HEK293T (cell line): ENCODE measurements around the gene CTNNA3.
A peak's percentile ranks its signal among the peaks of the same experiment; 100 is the strongest.
"Not testable (repeated sequence)": the region's sequence is repeated elsewhere in the genome, so short reads cannot be mapped to it uniquely, and the experiment has no call there.

ENCODE experiments used
- CTCF ChIA-PET: fragments of 350-600 bp; formaldehyde crosslinking; extraction: SDS; loops from one replicate; lab custom pipeline; 2021; ENCODE audit warnings: antibody characterized with exemption, inconsistent platforms; lab: Yijun Ruan, JAX
- POLR2A ChIA-PET: fragments of 350-600 bp; formaldehyde crosslinking; extraction: SDS; loops from one replicate; lab custom pipeline; 2020; ENCODE audit warnings: antibody characterized with exemption, inconsistent platforms; lab: Yijun Ruan, JAX
- DNase-seq: peaks from one replicate; pipeline ENCODE4 v3.0.0; 2012; ENCODE audit warnings: mixed read lengths; ENCODE audit errors: extremely low spot score
- ARNT ChIP-seq: fragments of 450-650 bp; IDR thresholded peaks from 2 replicates; pipeline ENCODE4 v1.6.1; 2017; ENCODE audit warnings: mild to moderate bottlenecking
- BHLHE40 ChIP-seq: fragments of 450-650 bp; IDR thresholded peaks from 2 replicates; pipeline ENCODE4 v1.6.1; 2016; ENCODE audit warnings: mild to moderate bottlenecking, moderate library complexity, borderline replicate concordance
- CTBP1 ChIP-seq: fragments of 450-650 bp; IDR thresholded peaks from 2 replicates; pipeline ENCODE4 v1.6.1; 2016; ENCODE audit warnings: borderline replicate concordance
- ELF4 ChIP-seq: fragments of 450-650 bp; IDR thresholded peaks from 2 replicates; pipeline ENCODE4 v1.6.1; 2017; ENCODE audit warnings: antibody characterized with exemption
- FOXA1 ChIP-seq: fragments of 450-650 bp; IDR thresholded peaks from 2 replicates; pipeline ENCODE4 v1.6.1; 2016; ENCODE audit warnings: mild to moderate bottlenecking
- FOXK2 ChIP-seq: fragments of 450-650 bp; IDR thresholded peaks from 2 replicates; pipeline ENCODE4 v1.6.1; 2016; ENCODE audit warnings: mild to moderate bottlenecking
- FOXM1 ChIP-seq: fragments of 450-650 bp; IDR thresholded peaks from 2 replicates; pipeline ENCODE4 v1.6.1; 2017; ENCODE audit warnings: mild to moderate bottlenecking, borderline replicate concordance
- HDGF ChIP-seq: fragments of 450-650 bp; IDR thresholded peaks from 2 replicates; pipeline ENCODE4 v1.6.1; 2017; ENCODE audit warnings: antibody characterized with exemption, borderline replicate concordance
- L3MBTL2 ChIP-seq: fragments of 450-650 bp; conservative IDR thresholded peaks from 2 replicates; pipeline ENCODE4 v1.6.1; 2016; ENCODE audit warnings: mild to moderate bottlenecking
- LEF1 ChIP-seq: fragments of 450-650 bp; IDR thresholded peaks from 2 replicates; pipeline ENCODE4 v1.6.1; 2017; ENCODE audit warnings: mild to moderate bottlenecking, borderline replicate concordance
- NFRKB ChIP-seq: fragments of 450-650 bp; IDR thresholded peaks from 2 replicates; pipeline ENCODE4 v1.6.1; 2016; ENCODE audit warnings: mild to moderate bottlenecking, moderate library complexity
- SP1 ChIP-seq: fragments of 450-650 bp; IDR thresholded peaks from 2 replicates; pipeline ENCODE4 v1.6.1; 2017
- SUZ12 ChIP-seq: fragments of 450-650 bp; IDR thresholded peaks from 2 replicates; pipeline ENCODE4 v1.6.1; 2016; ENCODE audit warnings: mild to moderate bottlenecking
- TARDBP ChIP-seq: fragments of 450-650 bp; IDR thresholded peaks from 2 replicates; pipeline ENCODE4 v1.6.1; 2016
- ZNF384 ChIP-seq: fragments of 450-650 bp; IDR thresholded peaks from 2 replicates; pipeline ENCODE4 v1.6.1; 2016
- TF ChIP-seq, protein P1 (sequence below): fragments of 450-650 bp; IDR thresholded peaks from 2 replicates; pipeline ENCODE4 v1.6.1; 2016

Gene CTNNA3

DNA sequence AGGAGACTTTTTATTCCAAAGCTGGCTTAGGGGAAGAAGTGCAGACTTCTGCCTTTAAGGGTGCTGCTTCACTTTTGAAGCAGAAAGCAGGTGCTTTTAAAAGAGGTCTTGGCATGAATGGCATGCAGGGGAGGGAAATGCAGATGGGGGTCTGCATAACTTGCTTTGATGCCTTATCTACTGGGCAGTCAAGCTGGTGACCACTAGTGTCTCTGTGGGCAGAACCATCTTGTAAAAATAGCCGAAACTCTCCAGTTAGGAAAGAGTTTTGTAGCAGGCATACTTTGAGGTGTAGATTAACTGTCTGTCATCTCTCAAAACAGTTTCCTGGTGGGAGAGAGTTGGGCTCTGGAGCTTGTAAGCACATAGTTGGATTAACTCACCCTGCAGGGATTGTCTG lies 9.9 kb upstream of the CTNNA3 start:
- TF ChIP-seq ARNT = no peak
- POLR2A ChIA-PET = no interaction called here
- CTCF ChIA-PET = interaction anchor here (0.6 kb wide), 1 partner anchor 32 kb away, joined by 3 read pairs; no protein-coding TSS in a partner anchor
- no peak for DNase-seq

- CTCF ChIA-PET, POLR2A ChIA-PET, DNase-seq: not testable (repeated sequence)
These were observed 3.7 kb upstream of the CTNNA3 start for GRCh38 chr10:67699613-67700270.

DNA sequence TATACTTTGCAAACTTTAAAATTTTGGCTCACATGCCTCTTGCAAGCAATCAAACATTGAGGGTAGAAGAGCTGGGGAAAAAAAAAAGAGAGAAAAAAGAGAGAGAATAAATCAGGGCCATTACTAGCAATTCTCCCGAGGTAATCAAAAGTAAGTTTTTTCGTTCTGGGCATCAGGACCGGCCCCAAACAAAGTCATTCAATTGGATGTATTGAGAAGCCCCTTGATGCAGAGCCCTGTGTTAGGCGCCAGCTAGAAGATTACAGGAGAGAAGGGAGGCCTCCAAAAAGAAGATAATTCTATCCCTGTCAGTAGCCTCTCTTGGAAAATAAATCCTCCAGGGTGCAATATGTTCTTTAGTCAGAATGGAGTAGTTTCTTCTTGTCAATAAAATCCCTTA lies 2.2 kb upstream of the CTNNA3 start:
- POLR2A ChIA-PET = interaction anchor here (0.9 to 1.0 kb wide), 2 partner anchors 65 to 81 kb away, joined by 3 to 4 read pairs; no protein-coding TSS in a partner anchor
- DNase-seq = no peak
- CTCF ChIA-PET = interaction anchor here (0.6 to 2.9 kb wide), 4 partner anchors 21 to 90 kb away, joined by 3 to 20 read pairs (median 5); no protein-coding TSS in a partner anchor
- TF ChIP-seq FOXA1 = no peak
- TF ChIP-seq, protein P1, sequence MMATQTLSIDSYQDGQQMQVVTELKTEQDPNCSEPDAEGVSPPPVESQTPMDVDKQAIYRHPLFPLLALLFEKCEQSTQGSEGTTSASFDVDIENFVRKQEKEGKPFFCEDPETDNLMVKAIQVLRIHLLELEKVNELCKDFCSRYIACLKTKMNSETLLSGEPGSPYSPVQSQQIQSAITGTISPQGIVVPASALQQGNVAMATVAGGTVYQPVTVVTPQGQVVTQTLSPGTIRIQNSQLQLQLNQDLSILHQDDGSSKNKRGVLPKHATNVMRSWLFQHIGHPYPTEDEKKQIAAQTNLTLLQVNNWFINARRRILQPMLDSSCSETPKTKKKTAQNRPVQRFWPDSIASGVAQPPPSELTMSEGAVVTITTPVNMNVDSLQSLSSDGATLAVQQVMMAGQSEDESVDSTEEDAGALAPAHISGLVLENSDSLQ = no peak
- TF ChIP-seq ELF4 = no peak
- TF ChIP-seq L3MBTL2 = no peak
- no peak for TF ChIP-seq ZNF384
- no peak for TF ChIP-seq SP1
- TF ChIP-seq LEF1 = no peak
- no peak for TF ChIP-seq HDGF
- no peak for TF ChIP-seq BHLHE40
- TF ChIP-seq FOXM1 = no peak
- no peak for TF ChIP-seq TARDBP
- no peak for TF ChIP-seq ARNT
- TF ChIP-seq NFRKB = no peak
- no peak for TF ChIP-seq SUZ12
- no peak for TF ChIP-seq CTBP1
- no peak for TF ChIP-seq FOXK2

- CTCF ChIA-PET = interaction anchor here (0.6 to 2.9 kb wide), 8 partner anchors 10 to 91 kb away, joined by 3 to 20 read pairs (median 4); no protein-coding TSS in a partner anchor
- POLR2A ChIA-PET = interaction anchor here (0.9 to 1.0 kb wide), 2 partner anchors 65 to 81 kb away, joined by 3 to 4 read pairs; no protein-coding TSS in a partner anchor
These were observed 1.7 kb upstream of the CTNNA3 start for GRCh38 chr10:67697724-67698131.

GRCh38 chr10:67696679-67697078 lies 684 bp upstream of the CTNNA3 start:
- POLR2A ChIA-PET = no interaction called here
- CTCF ChIA-PET = interaction anchor here (0.6 to 2.9 kb wide), 6 partner anchors 11 to 92 kb away, joined by 3 to 20 read pairs (median 5); no protein-coding TSS in a partner anchor
- TF ChIP-seq LEF1 (no peak), TARDBP (no peak), ELF4 (no peak), FOXK2 (no peak), NFRKB (no peak), SP1 (no peak), HDGF (no peak), L3MBTL2 (no peak), FOXA1 (no peak), CTBP1 (no peak), ZNF384 (no peak), ARNT (no peak), BHLHE40 (no peak)
- TF ChIP-seq, protein P1 = no peak
- DNase-seq = no peak

More at GRCh38 chr10:67697724-67698131, 1.7 kb upstream of the CTNNA3 start:
- DNase-seq = peak; percentile 35
- TF ChIP-seq NFRKB = no peak
- TF ChIP-seq ARNT = no peak
- TF ChIP-seq SP1 = no peak
- TF ChIP-seq HDGF = no peak
- no peak for TF ChIP-seq ELF4
- no peak for TF ChIP-seq ZNF384
- no peak for TF ChIP-seq FOXM1
- TF ChIP-seq, protein P1 = no peak
- TF ChIP-seq SUZ12 = no peak
- no peak for TF ChIP-seq L3MBTL2
- TF ChIP-seq LEF1 = no peak
- TF ChIP-seq CTBP1 = no peak
- TF ChIP-seq FOXK2 = no peak
- TF ChIP-seq TARDBP = no peak
- TF ChIP-seq BHLHE40 = no peak
- TF ChIP-seq FOXA1 = no peak

GRCh38 chr10:67695555-67695954 lies 440 bp downstream of the CTNNA3 start:
- CTCF ChIA-PET = interaction anchor here (2.9 kb wide), 1 partner anchor 84 kb away, joined by 20 read pairs; no protein-coding TSS in a partner anchor
- no peak for TF ChIP-seq FOXK2
- TF ChIP-seq, protein P1 = no peak
- no peak for TF ChIP-seq SP1
- TF ChIP-seq LEF1 = no peak
- no peak for TF ChIP-seq TARDBP
- POLR2A ChIA-PET = no interaction called here
- DNase-seq = no peak

GRCh38 chr10:67691861-67692260 lies 4.1 kb downstream of the CTNNA3 start:
- POLR2A ChIA-PET, CTCF ChIA-PET, DNase-seq: not testable (repeated sequence)

DNA sequence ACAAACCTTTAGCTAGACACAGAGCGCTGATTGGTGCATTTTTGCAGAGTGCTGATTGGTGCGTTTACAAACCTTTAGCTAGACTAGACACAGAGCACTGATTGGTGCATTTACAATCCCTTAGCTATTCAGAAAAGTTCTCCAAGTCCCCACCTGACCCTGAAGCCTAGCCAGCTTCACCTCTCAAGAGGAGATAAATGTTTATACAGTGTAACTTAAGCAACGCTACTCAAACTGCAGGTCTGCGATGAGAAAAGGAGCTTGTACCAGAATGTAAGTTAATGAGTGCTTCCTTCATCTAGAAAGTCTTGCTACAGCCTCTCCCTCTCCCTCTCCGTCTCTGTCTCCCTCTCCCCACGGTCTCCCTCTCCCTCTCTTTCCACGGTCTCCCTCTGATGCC lies 5.5 kb downstream of the CTNNA3 start:
- CTCF ChIA-PET, DNase-seq, POLR2A ChIA-PET: not testable (repeated sequence)

DNA sequence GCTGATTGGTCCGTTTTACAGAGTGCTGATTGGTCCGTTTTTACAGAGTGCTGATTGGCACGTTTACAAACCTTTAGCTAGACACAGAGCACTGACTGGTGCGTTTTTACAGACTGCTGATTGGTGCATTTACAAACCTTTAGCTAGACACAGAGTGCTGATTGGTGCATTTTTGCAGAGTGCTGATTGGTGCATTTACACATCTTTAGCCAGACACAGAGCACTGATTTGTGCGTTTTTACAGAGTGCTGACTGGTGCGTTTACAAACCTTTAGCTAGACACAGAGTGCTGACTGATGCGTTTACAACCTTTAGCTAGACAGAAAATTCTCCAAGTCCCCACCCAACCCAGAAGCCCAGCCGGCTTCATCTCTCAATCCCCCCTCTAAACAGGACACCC lies 11.9 kb downstream of the CTNNA3 start:
- POLR2A ChIA-PET, DNase-seq: not testable (repeated sequence)

More for the DNA sequence above, 11.9 kb downstream of the CTNNA3 start:
- CTCF ChIA-PET = not testable (repeated sequence)
